Motor neuron (in vitro differentiated cells): Measurements from ENCODE around the gene FLT3. TPM values are rescaled to one million over a fixed set of nuclear protein-coding genes. Genes with fewer than 3 reads are reported as not detected.

Source experiments
- ATAC-seq, 8 experiments: fragments of 200-7000 bp; cut with Tn5 transposase; replicated peaks in 6 of 8; 2 replicates each; pipeline ENCODE4 v1.8.0; 2021; ENCODE audit warnings: mild to moderate bottlenecking in 8 of 8, moderate library complexity in 8 of 8
- H3K27ac ChIP-seq, 2 donors: fragments of 250-450 bp; sonication (Bioruptor Pico); 2 replicates each; pipeline ENCODE4 v1.9.0; 2021; ENCODE audit warnings: antibody characterized with exemption in 2 of 2, mild to moderate bottlenecking in 2 of 2, moderate library complexity in 1 of 2
- H3K4me1 ChIP-seq, 2 donors: fragments of 250-450 bp; sonication (Bioruptor Pico); replicated peaks in 1 of 2; 2 replicates each; pipeline ENCODE4 v1.6.1; 2021; ENCODE audit warnings: antibody characterized with exemption in 2 of 2, mild to moderate bottlenecking in 2 of 2, moderate library complexity in 1 of 2
- H3K4me3 ChIP-seq, 5 donors: fragments of 250-450 bp; sonication (Bioruptor Pico); 2 replicates each; pipeline ENCODE4 v1.9.0; 2021; ENCODE audit warnings: antibody characterized with exemption in 5 of 5, mild to moderate bottlenecking in 5 of 5, moderate library complexity in 4 of 5
- WGBS, 10 experiments: fragments of 450-650 bp; shearing (Covaris generic); methylation state at CpG; one replicate each; pipeline ENCODE4 v1.0.0; 2022; 5-methylcytosine and 5-hydroxymethylcytosine counted together
- in situ Hi-C, 9 experiments: fragments of 400-800 bp; cut with MboI; loops; one replicate each; pipeline ENCODE4 v1.15.0; 2021; ENCODE audit warnings: low sequenced_read_pairs in 9 of 9, low pct_unique_long_range_greater_than_20kb in 2 of 9; ENCODE audit not compliant: unreplicated experiment in 9 of 9
- total RNA-seq, 8 experiments: library from RNA; unstranded; fragments of 300-600 nt; gene quantifications; 2 replicates each; pipeline versions ENCODE4 v1.2.3 to v1.2.4, GENCODE V29; 2022

Gene FLT3
- total RNA-seq, 8 experiments from 2014 or later, result 0.04 to 0.29 (median 0.15) TPM; not detected in 2

- WGBS, 10 experiments, result 0 to 6% (median 4%) methylated on average over 3 to 14 of the region's 80 CpGs; no CpG with 5 or more reads in 4 of the 10 experiments
- in situ Hi-C loops, result loop anchor here in 8 of 9 experiments (10.0 to 25.0 kb wide), 4 partner anchors 590 to 990 kb away; no protein-coding TSS in a partner anchor
Measured at GRCh38 chr13:27977476-27978300, 122.7 kb downstream of the FLT3 start.

GRCh38 chr13:27976362-27977091 lies 123.8 kb downstream of the FLT3 start:
- ATAC-seq, result no peak

More at GRCh38 chr13:27977476-27978300, 122.7 kb downstream of the FLT3 start:
- Histone ChIP-seq H3K4me1 (peaks cover 0 to 3% of the 10 kb centered on the region in 2 donors), H3K27ac (no peak overlapping the region), H3K4me3 (peak overlapping the region in 1 of 5 donors; percentile 9)
- peak in 1 of 8 experiments; percentile 19 for ATAC-seq

GRCh38 chr13:27975564-27976361 lies 124.6 kb downstream of the FLT3 start:
- H3K4me1 ChIP-seq, result peaks cover 0 to 3% of the 10 kb centered on the region in 2 donors
- ATAC-seq, result no peak
- 0 to 26% (median 4%) methylated on average over 2 to 29 of the region's 51 CpGs; no CpG with 5 or more reads in 2 of the 10 experiments for WGBS, 10 experiments
- in situ Hi-C loops, result loop anchor here in 8 of 9 experiments (10.0 to 25.0 kb wide), 4 partner anchors 588 to 988 kb away; no protein-coding TSS in a partner anchor
- H3K27ac ChIP-seq, result no peak overlapping the region
- no peak overlapping the region for H3K4me3 ChIP-seq

More at GRCh38 chr13:27976362-27977091, 123.8 kb downstream of the FLT3 start:
- WGBS, 10 experiments, result 0 to 40% (median 11%) methylated on average over 1 to 6 of the region's 12 CpGs; no CpG with 5 or more reads in 3 of the 10 experiments
- Histone ChIP-seq H3K4me3 (no peak overlapping the region), H3K4me1 (peaks cover 0 to 3% of the 10 kb centered on the region in 2 donors), H3K27ac (no peak overlapping the region)
- in situ Hi-C loops, result loop anchor here in 8 of 9 experiments (10.0 to 25.0 kb wide), 4 partner anchors 589 to 989 kb away; no protein-coding TSS in a partner anchor

GRCh38 chr13:27973961-27974662 lies 126.3 kb downstream of the FLT3 start:
- Histone ChIP-seq H3K4me1 (no peaks in the 10 kb centered on the region), H3K27ac (no peak overlapping the region), H3K4me3 (no peak overlapping the region)
- no peak for ATAC-seq
- WGBS, 10 experiments, result 0 to 55% (median 20%) methylated on average over 1 to 5 of the region's 7 CpGs; no CpG with 5 or more reads in 1 of the 10 experiments
- in situ Hi-C loops, result loop anchor here in 2 of 9 experiments (10.0 to 25.0 kb wide), 2 partner anchors 137 to 609 kb away; no protein-coding TSS in a partner anchor

- in situ Hi-C loops, result loop anchor here in 2 of 9 experiments (10.0 to 25.0 kb wide), 2 partner anchors 136 to 608 kb away; no protein-coding TSS in a partner anchor
- peaks cover 0 to 3% of the 10 kb centered on the region in 2 donors for H3K4me1 ChIP-seq
- no peak overlapping the region for H3K27ac ChIP-seq
- 0 to 60% (median 43%) methylated on average over 2 to 3 of the region's 5 CpGs; no CpG with 5 or more reads in 5 of the 10 experiments for WGBS, 10 experiments
- no peak overlapping the region for H3K4me3 ChIP-seq
- ATAC-seq, result no peak
Measured at GRCh38 chr13:27973291-27973690, 127.1 kb downstream of the FLT3 start.

- no peak overlapping the region for H3K27ac ChIP-seq
- in situ Hi-C loops, result loop anchor here in 2 of 9 experiments (10.0 to 25.0 kb wide), 2 partner anchors 135 to 608 kb away; no protein-coding TSS in a partner anchor
- whole genome bisulfite sequencing, 10 experiments, result 82% methylated on average over 1 of the region's 2 CpGs; no CpG with 5 or more reads in 9 of the 10 experiments
- no peak for ATAC-seq
- H3K4me1 ChIP-seq, result peaks cover 0 to 3% of the 10 kb centered on the region in 2 donors
- H3K4me3 ChIP-seq, result no peak overlapping the region
Measured at GRCh38 chr13:27972478-27972820, 127.9 kb downstream of the FLT3 start.

GRCh38 chr13:27971776-27972477 lies 128.4 kb downstream of the FLT3 start:
- Histone ChIP-seq H3K4me1 (peaks cover 0 to 3% of the 10 kb centered on the region in 2 donors), H3K27ac (no peak overlapping the region), H3K4me3 (no peak overlapping the region)
- in situ Hi-C loops, result loop anchor here in 2 of 9 experiments (10.0 to 25.0 kb wide), 2 partner anchors 135 to 607 kb away; no protein-coding TSS in a partner anchor
- no peak for ATAC-seq
- WGBS, 10 experiments, result 0 to 100% (median 23%) methylated on average over 1 to 5 of the region's 7 CpGs; no CpG with 5 or more reads in 4 of the 10 experiments

- no peak overlapping the region for H3K4me3 ChIP-seq
- H3K27ac ChIP-seq, result no peak overlapping the region
- no peak for ATAC-seq
- peaks cover 0 to 3% of the 10 kb centered on the region in 2 donors for H3K4me1 ChIP-seq
- 0 to 30% (median 10%) methylated on average over 2 to 9 of the region's 13 CpGs; no CpG with 5 or more reads in 7 of the 10 experiments for WGBS, 10 experiments
- in situ Hi-C loops, result loop anchor here in 2 of 9 experiments (10.0 to 25.0 kb wide), 2 partner anchors 134 to 606 kb away; no protein-coding TSS in a partner anchor
Measured at GRCh38 chr13:27971236-27971645, 129.1 kb downstream of the FLT3 start.

GRCh38 chr13:27970382-27971235 lies 129.8 kb downstream of the FLT3 start:
- H3K4me1 ChIP-seq, result peaks cover 0 to 3% of the 10 kb centered on the region in 2 donors
- in situ Hi-C loops, result loop anchor here in 2 of 9 experiments (10.0 to 25.0 kb wide), 2 partner anchors 133 to 606 kb away; no protein-coding TSS in a partner anchor
- ATAC-seq, result no peak
- H3K4me3 ChIP-seq, result no peak overlapping the region
- H3K27ac ChIP-seq, result no peak overlapping the region
- WGBS, 10 experiments, result 0 to 23% (median 7%) methylated on average over 1 to 35 of the region's 53 CpGs; no CpG with 5 or more reads in 2 of the 10 experiments

GRCh38 chr13:27969866-27970229 lies 130.5 kb downstream of the FLT3 start:
- Histone ChIP-seq H3K4me1 (peaks cover 0 to 3% of the 10 kb centered on the region in 2 donors), H3K27ac (no peak overlapping the region), H3K4me3 (no peak overlapping the region)
- in situ Hi-C loops, result loop anchor here in 2 of 9 experiments (10.0 to 25.0 kb wide), 2 partner anchors 133 to 605 kb away; no protein-coding TSS in a partner anchor
- 0 to 36% (median 17%) methylated on average over 1 to 7 of the region's 7 CpGs; no CpG with 5 or more reads in 1 of the 10 experiments for WGBS, 10 experiments
- ATAC-seq, result no peak
